Neuron (in vitro differentiated cells): ENCODE data around the gene C1orf174.
A peak's percentile ranks its signal among the peaks of the same experiment; 100 is the strongest.

Experiments
- H2AFZ ChIP-seq: one replicate; pipeline ENCODE4 v1.6.1; 2013; ENCODE audit warnings: low read depth, mild to moderate bottlenecking, inconsistent platforms, low read length, moderate library complexity
- H3K27me3 ChIP-seq: one replicate; pipeline ENCODE4 v1.6.1; 2013; ENCODE audit warnings: low read length; ENCODE audit not compliant: insufficient read depth
- H3K36me3 ChIP-seq: one replicate; pipeline ENCODE4 v1.6.1; 2013; ENCODE audit warnings: low read length; ENCODE audit not compliant: insufficient read depth
- H3K4me1 ChIP-seq: one replicate; pipeline ENCODE4 v1.6.1; 2013; ENCODE audit warnings: low read length; ENCODE audit not compliant: insufficient read depth
- H3K4me3 ChIP-seq: 2 replicates; pipeline ENCODE4 v1.5.1; 2013; ENCODE audit warnings: mild to moderate bottlenecking, low read length, moderate library complexity
- H3K9me3 ChIP-seq: one replicate; pipeline ENCODE4 v1.6.1; 2013; ENCODE audit warnings: low read length

Gene C1orf174

DNA sequence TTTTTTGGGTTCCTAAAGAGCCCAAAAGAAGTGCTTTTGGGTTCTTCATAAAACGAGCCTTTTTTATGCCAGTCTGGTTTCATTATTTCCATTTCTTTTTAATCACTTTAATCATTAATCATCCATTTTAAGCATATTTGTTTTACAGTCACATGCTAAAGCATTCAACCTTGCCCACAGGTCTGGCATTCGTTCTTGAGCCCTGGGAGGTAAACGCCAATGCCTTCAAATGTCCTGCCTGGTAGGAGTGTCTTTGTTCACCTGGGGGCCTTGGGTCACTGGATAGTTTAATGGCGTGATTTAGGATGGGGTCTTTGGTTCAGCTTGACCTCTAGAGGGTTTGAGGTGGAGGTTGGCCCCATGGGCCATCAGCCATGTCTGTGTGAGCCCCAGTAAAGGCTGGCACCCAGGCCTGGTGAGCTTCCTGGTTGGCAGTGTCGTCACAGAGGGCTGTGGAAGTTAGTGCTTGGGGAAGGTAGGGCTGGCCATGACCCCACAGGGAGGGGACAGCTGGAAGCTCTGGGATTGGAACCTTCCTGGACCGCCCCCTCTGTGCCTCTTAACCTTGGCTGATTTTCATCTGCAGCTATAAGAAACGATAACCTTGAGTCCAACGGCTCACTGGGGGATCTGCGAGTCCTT is 20.2 kb downstream of the C1orf174 start:
- Histone ChIP-seq H3K4me3 (no peak overlapping the region), H3K36me3 (peaks cover 9% of the 10 kb centered on the region), H2AFZ (no peak overlapping the region), H3K4me1 (no peaks in the 10 kb centered on the region), H3K9me3 (peaks cover 7% of the 10 kb centered on the region), H3K27me3 (no peaks in the 10 kb centered on the region)

DNA sequence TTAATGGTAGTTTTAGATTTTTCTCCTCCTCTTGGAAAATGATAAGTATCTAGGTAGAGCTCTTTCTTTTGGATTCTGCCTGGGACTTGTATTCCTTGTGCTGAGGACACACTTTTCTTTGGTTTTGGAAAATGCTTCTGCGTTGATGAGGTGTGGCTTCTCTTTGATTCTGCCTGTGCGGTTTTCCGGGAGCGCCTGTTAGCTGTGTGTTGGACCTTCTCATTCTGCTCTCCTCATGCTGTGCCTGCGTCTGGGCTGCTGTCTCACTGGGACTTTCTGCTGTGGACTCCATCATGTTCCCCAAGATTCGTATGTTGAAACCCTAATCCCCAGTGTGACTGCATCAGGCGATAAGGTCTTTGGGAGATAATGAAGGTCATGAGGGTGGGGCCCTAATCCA is 21.0 kb downstream of the C1orf174 start:
- Histone ChIP-seq H2AFZ (no peak overlapping the region), H3K27me3 (no peaks in the 10 kb centered on the region), H3K36me3 (peaks cover 11% of the 10 kb centered on the region), H3K4me3 (no peak overlapping the region), H3K9me3 (peaks cover 7% of the 10 kb centered on the region), H3K4me1 (no peaks in the 10 kb centered on the region)

DNA sequence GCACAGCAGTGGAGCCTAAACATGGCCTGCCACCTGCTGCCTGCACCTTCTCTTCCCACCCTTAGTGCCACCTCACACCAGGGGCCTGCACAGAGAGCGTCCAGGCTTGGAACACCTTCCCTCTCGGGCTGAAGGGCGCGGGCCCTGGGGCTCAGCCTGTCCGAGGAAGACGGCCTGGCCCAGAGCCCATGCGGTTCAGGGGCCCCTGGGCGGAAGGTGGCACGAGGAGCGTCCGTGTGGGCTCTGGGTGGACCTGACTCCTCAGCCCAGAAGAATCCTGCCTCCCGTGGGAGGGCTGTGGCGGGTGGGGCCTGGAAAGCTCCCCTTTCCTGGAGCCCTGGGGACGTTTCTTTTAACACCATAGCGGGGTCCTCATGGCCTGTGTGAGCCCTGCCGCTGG is 23.4 kb downstream of the C1orf174 start:
- Histone ChIP-seq H3K9me3 (peaks cover 7% of the 10 kb centered on the region), H3K27me3 (no peaks in the 10 kb centered on the region), H3K36me3 (peaks cover 10% of the 10 kb centered on the region), H3K4me1 (no peaks in the 10 kb centered on the region), H2AFZ (no peak overlapping the region), H3K4me3 (no peak overlapping the region)

DNA sequence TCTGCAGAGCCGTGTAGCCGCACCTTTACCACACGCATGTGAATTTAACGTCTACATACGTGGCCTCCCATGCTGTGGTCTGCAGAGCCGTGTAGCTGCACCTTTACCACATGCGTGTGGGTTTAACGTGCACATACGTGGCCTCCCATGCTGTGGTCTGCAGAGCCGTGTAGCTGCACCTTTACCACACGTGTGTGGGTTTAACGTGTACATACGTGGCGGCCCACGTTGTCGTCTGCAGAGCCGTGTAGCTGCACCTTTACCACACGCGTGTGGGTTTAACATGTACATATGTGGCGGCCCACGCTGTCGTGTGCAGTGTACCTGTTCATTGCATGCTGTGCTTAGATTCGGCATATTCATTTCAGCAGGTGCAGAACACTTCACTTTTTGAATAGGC is 25.3 kb downstream of the C1orf174 start:
- H3K27me3 ChIP-seq = no peaks in the 10 kb centered on the region
- no peak overlapping the region for H3K4me3 ChIP-seq
- peaks cover 17% of the 10 kb centered on the region for H3K36me3 ChIP-seq
- peaks cover 4% of the 10 kb centered on the region for H3K9me3 ChIP-seq
- H3K4me1 ChIP-seq = no peaks in the 10 kb centered on the region
- no peak overlapping the region for H2AFZ ChIP-seq

DNA sequence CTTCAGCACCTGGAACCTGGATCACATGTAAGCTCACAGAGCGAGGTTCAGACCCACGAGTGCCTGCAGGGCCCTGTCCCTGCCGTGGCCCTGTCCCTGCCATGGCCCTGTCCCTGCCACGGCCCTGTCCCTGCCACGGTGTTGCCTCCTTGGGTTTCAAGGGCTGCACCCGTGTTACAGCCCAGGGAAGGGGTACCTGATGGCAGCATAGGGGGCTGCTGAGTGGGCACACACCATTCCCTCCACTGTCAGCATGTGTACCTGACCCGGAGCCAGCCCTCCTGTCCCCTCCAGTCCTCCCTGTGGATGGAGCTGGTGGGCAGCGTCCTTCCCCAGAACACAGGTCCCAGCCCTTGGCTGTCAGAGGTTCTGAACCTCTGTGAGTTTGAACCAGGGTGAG is 27.5 kb downstream of the C1orf174 start:
- H3K4me3 ChIP-seq = no peak overlapping the region

DNA sequence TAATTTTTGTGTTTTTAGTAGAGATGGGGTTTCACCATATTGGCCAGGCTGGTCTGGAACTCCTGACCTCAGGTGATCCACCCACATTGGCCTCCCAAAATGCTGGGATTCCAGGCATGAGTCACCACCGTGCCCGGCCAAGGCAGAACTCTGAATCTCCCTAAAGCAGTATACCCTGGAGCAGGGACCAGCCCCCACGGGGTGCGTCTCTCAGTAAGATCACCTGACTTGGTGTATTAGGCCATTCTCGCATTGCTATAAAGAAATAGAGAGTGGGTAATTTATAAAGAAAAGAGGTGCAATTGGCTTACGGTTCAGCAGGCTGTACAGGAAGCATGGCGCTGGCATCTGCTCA is 28.6 kb downstream of the C1orf174 start:
- Histone ChIP-seq H3K4me3 (no peak overlapping the region), H3K27me3 (no peaks in the 10 kb centered on the region), H3K4me1 (no peaks in the 10 kb centered on the region), H3K9me3 (no peaks in the 10 kb centered on the region), H3K36me3 (peaks cover 22% of the 10 kb centered on the region), H2AFZ (no peak overlapping the region)

More for the DNA sequence above, 27.5 kb downstream of the C1orf174 start:
- H3K27me3 ChIP-seq = no peaks in the 10 kb centered on the region
- H3K4me1 ChIP-seq = no peaks in the 10 kb centered on the region
- no peak overlapping the region for H2AFZ ChIP-seq
- peaks cover 22% of the 10 kb centered on the region for H3K36me3 ChIP-seq
- no peaks in the 10 kb centered on the region for H3K9me3 ChIP-seq

DNA sequence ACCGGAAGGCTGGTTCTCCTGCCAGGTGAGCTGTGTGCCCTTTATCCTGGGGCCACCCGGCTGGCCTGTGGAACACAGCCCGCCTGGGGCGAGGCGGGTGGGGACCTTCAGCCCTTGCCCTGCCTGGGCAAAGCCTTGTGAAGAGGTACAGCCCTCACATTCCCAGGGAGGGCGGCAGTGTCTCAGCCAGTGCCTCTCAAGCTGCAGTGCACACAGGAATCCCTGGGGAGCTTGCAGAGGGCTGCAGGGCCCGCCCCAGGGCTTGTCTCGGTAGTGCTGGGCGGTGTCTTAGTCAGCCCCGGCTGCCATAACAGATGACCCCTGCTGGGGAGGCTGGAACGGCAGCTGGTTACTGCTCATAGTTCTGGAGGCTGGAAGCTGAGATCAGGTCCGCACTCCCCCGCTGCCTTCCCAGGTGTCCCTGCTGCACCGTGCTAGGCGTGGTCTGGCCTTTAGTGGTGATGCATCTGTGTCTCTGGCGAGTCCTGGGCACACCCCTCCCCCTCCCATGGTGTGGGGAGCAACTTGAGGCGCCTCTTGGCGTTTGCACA is 30.2 kb downstream of the C1orf174 start:
- H3K9me3 ChIP-seq = no peaks in the 10 kb centered on the region
- no peak overlapping the region for H3K4me3 ChIP-seq
- peaks cover 22% of the 10 kb centered on the region for H3K36me3 ChIP-seq
- no peak overlapping the region for H2AFZ ChIP-seq
- H3K27me3 ChIP-seq = no peaks in the 10 kb centered on the region
- no peaks in the 10 kb centered on the region for H3K4me1 ChIP-seq

DNA sequence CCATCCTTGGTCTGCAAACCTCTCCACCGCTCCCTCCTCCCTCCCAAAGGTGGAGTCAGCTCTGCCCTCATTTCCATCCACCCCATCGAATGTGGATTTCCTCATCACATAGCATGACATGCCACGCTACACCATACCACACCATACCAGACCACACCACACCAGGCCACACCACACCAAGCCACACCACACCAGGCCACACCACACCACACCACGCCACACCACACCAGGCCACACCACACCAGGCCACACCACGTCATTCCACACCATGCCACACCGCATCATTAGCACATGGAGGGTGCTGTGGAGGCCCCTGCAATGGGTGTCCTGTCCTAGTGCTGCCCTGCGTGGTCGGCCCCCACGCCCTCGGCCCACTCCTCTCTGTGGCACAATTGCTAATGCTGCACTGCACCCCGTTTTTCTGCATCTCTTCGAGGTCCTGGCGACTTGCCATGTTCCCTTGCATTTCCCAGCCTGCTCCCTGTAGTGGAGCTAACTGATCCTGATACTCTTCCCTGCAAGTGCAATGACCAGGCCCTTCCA is 31.5 kb downstream of the C1orf174 start:
- Histone ChIP-seq H3K4me3 (no peak overlapping the region), H2AFZ (no peak overlapping the region), H3K27me3 (no peaks in the 10 kb centered on the region), H3K36me3 (peaks cover 19% of the 10 kb centered on the region), H3K9me3 (no peaks in the 10 kb centered on the region), H3K4me1 (no peaks in the 10 kb centered on the region)

DNA sequence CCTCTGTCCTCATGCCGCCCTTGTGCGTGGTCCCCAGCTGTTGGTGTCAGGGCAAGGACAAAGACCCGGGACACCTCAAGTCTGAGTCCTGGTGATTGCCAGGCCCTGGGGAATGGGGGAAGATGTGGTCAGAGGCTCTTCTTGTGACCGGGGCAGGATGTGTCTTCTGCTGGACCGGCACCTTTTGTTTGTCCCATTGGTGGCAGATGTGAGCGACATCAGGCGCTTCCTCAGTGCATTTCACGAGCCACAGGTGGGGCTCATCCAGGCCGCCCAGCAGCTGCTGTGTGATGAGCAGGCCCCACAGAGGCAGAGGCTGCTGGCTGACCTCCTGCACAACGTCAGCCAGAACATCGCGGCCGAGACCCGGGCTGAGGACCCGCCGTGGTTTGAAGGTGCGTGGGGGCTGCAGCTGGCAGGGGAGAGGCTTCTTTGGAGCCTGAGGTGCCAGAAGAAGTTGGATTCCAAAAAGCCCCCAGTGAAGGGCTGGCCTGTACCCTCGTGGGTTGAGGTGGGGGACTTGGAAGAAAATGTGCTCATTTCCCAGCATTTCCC is 34.4 kb downstream of the C1orf174 start:
- peaks cover 10% of the 10 kb centered on the region for H3K36me3 ChIP-seq

DNA sequence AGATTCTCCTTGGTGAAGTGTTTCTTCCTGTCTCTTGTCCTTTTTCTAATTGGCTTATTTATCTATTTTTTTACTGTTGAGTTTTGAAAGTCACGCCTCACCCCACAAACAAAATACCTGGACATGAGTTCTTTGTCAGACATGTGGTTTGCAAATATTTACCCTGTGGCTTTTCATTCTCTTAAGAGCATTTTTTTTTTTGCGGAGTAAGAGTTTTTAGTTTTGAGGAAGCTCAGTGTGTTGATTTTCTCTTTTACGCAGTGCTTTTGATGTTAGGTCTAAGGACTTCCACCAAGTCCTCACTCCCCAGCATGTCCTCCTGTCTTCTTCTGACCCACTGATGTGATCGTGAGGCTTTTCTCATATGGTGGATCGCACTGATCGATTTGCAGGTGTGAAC is 35.2 kb downstream of the C1orf174 start:
- Histone ChIP-seq H3K4me1 (no peaks in the 10 kb centered on the region), H3K36me3 (peaks cover 7% of the 10 kb centered on the region), H2AFZ (no peak overlapping the region), H3K4me3 (no peak overlapping the region), H3K27me3 (no peaks in the 10 kb centered on the region), H3K9me3 (no peaks in the 10 kb centered on the region)

More for the DNA sequence above, 34.4 kb downstream of the C1orf174 start:
- Histone ChIP-seq H3K9me3 (no peaks in the 10 kb centered on the region), H2AFZ (no peak overlapping the region), H3K4me3 (no peak overlapping the region), H3K27me3 (no peaks in the 10 kb centered on the region), H3K4me1 (no peaks in the 10 kb centered on the region)

DNA sequence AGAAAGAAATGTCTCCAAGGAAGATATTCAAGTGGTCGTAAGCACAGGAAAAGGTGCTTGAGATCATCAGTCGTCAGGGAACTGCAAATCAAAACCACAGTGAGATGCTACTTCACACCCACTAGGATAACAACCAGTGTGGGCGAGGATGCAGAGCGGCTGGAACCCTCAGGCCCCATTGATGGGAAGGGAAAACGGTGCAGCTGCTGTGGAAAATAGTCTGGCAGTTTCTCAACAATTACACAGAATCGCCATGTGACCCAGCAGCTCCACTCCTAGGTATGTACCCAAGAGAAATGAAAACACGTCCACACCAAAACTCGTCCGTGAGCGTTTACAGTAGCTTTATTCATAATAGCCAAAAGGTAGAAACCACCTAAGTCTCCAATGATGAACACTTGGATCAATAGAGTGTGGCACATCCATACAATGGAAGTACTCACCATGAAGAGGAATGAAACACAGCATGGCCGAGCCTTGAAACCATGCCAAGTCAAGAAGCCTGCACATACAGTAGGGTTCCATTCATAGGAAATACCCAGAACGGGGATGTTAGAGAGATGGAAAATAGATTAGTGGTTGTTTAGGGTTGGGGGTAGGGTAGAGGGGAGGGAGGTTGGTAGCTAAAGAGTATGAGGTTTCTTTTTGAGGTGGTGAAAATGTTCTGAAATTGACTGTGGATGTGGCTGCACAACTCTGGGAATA is 36.7 kb downstream of the C1orf174 start:
- Histone ChIP-seq H2AFZ (no peak overlapping the region), H3K27me3 (no peaks in the 10 kb centered on the region), H3K36me3 (no peaks in the 10 kb centered on the region)

DNA sequence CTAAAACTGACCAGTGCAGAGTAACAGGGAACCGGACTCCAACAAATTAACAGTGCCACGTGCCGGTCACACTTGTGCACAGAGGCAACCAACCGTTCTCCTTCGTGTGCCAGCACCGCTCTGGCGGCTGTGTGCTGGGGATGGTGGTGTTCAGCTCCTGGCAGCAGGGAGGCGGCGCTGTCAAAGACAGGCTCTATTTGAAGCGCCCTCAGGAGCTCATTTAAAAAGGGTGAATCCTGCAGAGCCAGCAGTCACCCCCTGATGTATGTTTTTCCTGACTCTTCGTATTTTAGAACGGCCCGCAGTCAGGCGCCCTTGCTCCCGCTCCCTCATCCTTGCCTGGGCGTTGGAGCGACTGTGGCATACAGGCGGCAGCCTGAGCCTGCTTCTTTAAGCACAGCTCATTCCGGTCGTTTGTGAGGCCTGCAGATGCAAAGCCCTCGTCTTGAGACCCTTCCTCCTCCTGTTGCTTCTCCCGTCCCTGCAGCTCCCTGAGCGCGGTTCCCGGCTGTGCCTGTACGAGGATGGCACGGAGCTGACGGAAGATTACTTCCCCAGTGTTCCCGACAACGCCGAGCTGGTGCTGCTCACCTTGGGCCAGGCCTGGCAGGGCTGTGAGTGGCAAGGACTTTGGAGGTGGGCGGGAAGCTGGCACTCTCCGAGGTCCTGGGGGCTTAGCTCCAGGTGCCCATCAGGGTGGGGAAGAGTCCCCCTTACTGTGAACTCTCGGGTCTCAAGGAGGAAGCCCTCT is 41.7 kb downstream of the C1orf174 start:
- H2AFZ ChIP-seq = no peak overlapping the region
- H3K36me3 ChIP-seq = no peaks in the 10 kb centered on the region
- peak overlapping the region; percentile 82 for H3K4me3 ChIP-seq
- H3K27me3 ChIP-seq = no peaks in the 10 kb centered on the region
- H3K4me1 ChIP-seq = peaks cover 17% of the 10 kb centered on the region
- H3K9me3 ChIP-seq = no peaks in the 10 kb centered on the region

More for the DNA sequence above, 36.7 kb downstream of the C1orf174 start:
- Histone ChIP-seq H3K4me3 (no peak overlapping the region), H3K9me3 (no peaks in the 10 kb centered on the region), H3K4me1 (peaks cover 2% of the 10 kb centered on the region)

DNA sequence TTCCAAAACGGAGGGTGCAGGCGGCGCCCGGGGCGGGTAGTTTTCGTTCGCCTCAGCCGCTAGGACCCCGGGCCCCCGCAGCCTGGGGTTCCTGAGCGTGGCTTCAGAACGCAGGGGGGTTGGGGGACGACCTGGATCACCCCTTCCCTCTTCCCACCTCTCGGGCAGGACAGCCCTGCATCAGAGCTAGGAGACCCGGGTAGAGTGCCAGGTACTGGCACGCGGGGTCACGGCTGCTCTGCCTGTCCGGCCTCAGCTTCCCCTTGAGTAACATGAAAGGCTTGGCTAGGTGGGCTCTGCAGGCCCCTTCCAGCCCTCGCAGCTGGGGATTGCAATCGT is 42.3 kb downstream of the C1orf174 start:
- Histone ChIP-seq H3K27me3 (no peaks in the 10 kb centered on the region), H3K9me3 (no peaks in the 10 kb centered on the region), H3K4me1 (peaks cover 19% of the 10 kb centered on the region), H3K4me3 (peak overlapping the region; percentile 82), H3K36me3 (no peaks in the 10 kb centered on the region), H2AFZ (peak overlapping the region; percentile 83)
